SIG-M5 treated with dmso at 0.1 percent for 504 hours (cell line): ENCODE measurements around the gene VSTM4.

Source experiments
- DNase-seq: peaks from one replicate; lab custom pipeline; 2025; ENCODE audit not compliant: unreplicated experiment; lab: John Stamatoyannopoulos, UW

The VSTM4 gene, protein sequence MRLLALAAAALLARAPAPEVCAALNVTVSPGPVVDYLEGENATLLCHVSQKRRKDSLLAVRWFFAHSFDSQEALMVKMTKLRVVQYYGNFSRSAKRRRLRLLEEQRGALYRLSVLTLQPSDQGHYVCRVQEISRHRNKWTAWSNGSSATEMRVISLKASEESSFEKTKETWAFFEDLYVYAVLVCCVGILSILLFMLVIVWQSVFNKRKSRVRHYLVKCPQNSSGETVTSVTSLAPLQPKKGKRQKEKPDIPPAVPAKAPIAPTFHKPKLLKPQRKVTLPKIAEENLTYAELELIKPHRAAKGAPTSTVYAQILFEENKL

DNA sequence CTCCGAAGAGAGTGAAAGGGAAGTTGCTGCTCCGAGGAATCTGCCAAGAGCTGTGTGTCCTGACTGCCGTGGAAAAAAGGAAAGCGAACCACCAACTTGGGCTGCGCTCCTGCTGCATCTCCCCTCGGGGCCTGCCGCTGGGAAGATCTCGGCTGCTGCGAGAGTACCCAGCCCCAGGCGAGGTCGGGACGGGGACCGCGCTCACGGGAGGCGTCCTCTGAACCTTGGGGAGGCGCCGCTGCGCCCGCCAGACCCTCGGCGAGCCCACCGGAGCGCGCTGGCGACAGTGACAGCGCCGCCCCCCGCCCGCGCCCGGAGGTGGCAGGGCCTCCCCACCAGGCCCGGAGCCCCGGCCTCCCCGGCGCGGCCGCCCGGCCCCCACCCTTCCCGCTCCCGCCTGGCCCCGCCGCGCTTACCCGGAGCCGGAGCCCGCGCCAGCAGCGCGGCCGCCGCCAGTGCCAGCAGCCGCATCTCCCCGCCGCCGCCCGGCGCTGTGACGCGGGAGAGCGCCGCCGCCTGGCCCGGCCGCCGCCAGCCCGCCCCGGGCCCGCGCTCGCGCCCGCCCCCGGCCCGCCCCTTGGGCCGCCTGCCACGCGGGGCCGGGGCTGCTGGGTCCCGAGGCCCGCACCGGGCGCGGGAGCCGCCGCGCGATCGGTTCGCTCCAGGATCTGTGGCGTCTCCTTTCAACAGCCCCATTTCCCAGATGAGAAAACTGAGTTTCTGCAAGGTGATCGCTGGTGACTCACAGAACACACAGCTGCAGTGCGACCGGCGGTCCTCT is at the start of gene VSTM4:
VSTM4 (minus strand) TSS at position 508 of the 781 bp plus-strand sequence; CDS start at position 471, 37 bp downstream.
- no peak for DNase-seq

DNA sequence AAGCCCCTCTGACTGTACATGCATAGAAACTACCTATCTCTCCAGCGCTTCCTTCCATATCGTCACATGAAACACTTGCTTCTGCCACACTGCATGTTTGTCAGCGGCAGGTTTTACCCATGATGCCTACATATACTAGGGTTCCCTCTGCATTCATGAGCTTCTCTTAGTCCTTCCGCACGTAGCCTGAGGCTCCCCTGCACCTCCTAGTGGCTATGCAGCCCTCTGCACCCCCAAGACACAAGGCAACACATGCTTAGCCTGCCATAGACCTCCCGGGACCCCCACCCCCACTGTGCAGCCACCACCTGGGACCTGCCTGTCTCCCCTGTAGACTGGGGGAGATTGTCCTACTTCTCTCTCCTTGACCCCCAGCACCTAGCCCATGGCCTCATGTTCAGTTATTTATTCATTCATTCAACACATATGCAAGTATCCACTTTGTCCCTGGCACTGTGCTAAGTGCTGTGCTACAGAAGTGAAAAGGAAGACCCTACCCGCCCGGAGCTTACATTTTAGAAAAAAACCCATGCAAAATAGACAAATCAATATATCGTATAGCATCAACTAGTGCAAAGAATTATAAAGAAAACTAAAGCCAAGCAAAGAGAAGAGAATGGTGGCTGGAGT is 49.4 kb upstream of the VSTM4 start:
- DNase-seq = peak; percentile 73

DNA sequence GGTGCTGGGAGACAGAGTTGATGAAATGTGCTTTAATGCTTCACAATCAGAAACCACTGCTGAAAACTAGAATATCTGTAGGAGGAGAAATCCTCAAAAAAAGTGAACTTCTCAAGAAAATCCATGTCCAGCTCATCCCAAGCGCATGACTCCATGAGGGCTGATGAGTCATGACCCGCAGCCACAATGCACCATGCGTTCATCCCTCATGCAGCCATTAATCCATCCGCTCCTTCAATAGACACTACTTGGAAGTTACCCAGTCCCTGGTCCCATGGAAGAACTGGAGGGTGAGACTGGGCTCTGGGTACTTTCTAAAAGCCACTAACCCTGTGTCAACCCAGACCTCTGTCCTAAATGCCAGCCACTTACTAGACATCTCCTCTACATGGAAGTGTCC is 48.4 kb upstream of the VSTM4 start:
- no peak for DNase-seq

DNA sequence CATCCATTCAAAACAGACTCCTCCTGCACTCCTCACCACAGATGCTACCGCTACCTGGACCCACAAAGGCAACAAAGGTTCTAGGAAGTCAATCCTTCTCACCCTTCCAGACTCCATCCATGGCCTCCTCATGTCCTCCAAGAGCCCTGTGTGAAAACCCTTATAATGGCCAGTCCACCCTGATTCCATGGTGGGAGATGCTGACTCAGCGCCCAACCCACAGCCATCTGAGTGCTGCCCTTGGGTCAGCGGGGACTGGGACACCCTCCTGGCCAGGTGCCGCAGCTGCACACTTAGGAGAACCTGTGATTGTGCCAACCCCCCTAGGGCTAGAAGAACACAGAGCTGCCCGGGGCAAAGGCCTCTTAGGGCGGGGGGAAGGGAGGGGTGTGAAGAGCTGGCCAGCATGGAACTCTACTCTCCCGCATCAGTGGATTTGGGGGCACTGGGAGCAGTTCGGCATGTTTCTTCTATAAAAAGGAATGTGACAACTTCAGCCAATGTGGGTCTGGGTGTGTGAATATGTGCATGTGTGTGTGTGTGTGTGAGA is 47.5 kb upstream of the VSTM4 start:
- DNase-seq = no peak

DNA sequence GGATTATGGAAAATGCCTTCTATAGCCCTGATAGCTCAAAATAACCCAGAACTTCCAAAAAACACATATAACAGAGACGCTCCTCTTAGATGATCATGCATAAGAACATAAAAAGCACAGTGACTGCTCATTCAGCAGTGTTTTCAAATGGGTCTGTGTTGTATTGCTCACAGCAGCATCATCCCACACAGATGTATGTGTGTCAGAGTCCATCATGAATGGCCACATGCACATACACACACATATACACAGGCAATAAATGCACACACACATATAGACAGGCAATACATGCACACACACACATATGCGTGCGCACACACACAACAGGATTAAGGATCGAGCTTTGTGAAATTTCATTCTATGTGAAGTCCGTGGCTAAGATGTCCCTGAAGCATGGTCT is 46.7 kb upstream of the VSTM4 start:
- no peak for DNase-seq

DNA sequence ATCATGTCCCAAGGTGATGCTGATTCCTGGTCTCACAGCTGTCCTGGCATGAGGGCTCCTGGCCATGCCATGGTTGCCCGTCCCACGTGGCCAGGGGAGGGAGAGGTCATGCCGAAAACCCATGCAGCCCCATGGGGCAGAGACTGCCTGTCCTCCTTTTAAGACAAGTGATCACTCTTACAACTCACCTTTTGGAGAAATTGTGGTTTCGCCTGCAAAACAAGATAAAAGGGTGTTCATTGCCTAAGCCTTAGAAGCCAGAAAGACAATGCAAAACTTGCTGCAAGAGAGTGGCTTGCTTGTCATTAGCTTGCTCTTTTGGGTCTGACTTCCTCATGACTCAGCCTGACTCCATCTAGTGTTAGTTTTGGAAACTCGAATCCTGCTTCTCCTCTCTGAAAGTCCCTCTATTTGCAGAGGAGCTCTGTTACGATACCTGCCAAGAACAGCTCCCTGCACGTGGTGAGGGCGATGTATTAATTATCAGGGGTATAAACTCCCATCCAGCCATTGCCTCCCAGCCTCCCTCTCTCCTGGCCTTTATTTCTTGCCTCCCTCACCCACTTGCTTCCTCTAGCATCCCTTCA is 46.2 kb upstream of the VSTM4 start:
- DNase-seq = peak; percentile 61

DNA sequence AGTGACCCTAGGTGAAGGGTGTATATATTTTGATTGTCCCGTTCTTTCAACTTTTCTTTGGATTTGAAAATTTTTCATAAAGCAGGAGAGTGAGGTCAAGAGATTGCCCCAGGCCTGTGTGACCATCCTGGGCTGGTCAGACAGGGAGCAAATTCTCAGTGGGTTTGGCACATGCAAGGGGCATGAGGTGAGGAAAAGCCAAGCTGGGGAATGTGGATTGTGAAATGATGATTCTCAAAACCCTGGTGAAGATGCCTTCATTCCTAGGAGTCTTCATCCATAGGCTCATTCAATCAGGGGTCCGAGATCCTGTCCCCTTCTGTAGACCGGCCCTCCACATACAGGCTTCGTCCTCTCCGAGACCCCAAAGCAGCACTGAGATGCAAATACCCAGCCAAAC is 45.5 kb upstream of the VSTM4 start:
- no peak for DNase-seq

DNA sequence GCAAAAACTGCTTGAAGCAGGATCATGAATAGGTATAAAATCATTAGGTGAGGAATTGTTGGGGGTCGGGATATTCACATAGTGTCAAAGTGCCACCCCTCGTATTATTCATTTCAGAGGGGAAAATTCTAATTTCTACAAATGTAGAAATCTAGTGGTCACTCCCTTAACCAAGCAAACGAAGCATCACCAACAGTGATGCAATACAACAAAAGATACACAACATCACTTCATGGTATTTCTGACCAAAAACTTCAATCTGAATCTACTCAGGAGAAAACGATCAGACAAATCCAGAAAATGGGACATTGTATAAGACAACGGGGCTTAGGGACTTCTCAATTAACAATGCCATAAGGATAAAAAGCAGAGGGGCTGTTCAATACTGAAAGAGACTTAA is 44.8 kb upstream of the VSTM4 start:
- DNase-seq = no peak

DNA sequence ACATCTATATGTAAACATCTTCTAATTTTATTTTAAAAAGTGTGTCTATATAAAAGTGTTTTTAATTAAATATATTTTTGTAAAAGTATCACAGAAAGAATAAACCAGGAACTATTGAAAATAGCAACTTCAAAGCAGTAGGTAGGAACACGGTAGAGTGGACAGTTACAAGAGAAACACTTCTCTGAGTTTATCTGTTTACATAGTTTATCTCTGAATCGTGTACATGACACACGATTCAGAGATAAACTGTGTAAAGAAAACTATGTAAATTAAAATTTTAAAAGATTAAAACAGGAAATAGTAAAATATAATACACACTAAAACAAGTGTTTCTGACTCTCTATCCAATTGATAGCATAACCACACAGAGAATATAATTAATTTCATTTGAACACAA is 43.6 kb upstream of the VSTM4 start:
- DNase-seq = no peak

DNA sequence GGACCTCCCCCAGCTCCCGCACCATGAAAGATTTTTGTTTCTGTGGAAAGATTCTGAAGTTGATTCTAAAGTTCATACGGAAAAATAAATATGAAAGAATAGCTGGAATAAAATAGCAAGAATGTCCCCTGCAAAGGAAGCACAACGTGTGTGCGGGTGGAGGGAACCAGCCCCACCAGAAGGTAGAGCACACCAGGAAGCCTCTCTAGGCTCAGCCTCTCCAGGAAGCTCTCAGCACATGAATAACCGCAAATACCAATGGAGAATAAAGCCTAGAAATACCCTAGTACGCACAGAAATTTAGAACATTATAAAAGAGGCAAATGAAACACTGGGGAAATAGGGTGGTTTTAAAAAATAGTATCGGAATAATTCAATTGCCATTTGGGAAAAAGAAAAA is 43.1 kb upstream of the VSTM4 start:
- DNase-seq = no peak

DNA sequence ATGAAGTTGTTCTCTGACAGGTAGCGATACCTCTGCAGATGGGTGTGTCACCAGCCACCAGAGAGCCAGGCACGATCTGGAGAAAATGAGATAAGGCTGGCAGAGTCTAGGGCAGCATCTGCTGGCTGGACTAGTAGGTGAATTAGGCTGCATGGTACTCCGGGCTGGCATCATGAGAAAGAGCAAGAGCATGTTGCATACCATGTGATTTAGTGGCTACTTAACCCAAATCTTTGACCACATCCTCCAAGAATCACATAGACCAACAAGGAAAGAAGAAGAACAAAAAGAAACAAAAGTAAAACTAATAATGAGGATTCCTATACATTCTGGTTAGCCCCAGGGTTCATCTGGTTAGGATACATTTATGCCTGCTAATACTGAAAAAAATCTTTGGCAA is 41.9 kb upstream of the VSTM4 start:
- no peak for DNase-seq

DNA sequence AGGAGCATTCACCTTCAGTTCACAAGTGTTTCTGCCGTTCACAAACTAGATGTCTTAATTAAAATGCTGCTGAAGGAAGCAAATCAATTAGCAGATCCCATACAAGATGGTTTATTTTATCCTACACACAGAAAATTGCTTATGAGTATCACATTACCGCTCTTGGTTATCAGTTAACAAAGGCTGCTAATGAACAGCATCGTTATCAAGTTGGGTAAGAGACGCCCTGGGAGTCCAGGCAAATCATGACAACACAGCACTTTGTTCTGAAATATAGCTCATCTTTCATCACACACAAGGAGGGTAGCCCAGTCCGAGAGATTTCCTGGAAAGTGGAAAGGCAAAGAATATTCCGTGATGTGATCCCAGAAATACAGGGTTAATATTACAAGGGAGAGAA is 39.3 kb upstream of the VSTM4 start:
- no peak for DNase-seq

DNA sequence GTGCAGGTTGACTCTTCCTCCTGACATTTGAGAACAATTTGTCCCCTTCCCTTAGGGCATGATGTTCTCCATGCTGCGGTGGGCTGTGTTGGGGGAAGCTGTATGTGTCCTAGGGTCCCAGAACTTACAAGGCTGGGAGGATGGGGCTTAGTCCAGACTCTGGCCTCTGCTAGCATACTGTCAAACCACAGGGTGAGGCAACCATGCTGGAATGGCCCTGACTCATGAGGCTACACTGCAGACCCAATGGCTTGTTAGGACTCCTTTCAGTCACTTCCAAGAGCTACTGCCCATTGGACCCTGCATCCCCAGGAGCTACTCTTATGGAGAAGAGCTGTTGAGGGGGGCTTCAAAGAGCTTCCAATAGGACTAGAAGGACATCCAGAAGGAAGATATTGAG is 38.6 kb upstream of the VSTM4 start:
- DNase-seq = no peak

DNA sequence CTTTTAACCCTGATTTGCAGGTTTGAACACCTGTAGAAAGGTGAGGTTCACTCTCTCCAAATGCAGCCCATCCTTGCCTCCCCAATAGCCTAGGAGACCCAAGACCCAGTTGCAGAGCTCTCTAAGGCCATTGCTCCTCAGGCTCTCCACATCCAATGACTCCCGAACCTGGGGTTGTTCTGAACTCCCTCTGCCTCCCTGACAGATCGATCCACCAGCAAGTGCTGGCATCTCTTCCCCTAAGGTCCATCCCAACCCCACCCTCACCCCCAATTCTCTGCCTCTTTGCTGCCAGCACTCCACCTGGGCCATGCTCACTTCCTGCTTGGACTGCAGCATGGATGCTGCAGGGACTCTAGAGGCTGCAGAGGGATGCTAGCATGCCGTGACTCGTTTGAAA is 37.8 kb upstream of the VSTM4 start:
- DNase-seq = no peak

DNA sequence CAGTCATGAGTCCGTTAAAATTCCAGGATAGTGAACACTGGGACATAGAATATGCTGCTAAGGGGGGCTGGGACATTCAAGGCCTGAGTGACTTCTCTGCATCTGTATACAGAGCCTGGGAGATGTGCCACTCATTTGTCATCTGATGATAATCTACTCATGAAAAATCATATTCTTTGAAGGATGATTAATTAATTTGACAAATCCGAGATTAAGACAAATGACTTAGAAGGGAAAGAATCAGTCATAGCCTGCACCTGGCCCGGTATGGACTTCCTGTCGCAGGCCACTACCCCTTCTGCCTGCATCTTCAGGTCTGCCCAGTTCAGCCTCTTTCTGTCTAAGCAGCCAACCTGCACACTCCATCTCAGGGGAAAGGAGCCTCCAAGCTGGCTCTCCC is 37.3 kb upstream of the VSTM4 start:
- DNase-seq = no peak

DNA sequence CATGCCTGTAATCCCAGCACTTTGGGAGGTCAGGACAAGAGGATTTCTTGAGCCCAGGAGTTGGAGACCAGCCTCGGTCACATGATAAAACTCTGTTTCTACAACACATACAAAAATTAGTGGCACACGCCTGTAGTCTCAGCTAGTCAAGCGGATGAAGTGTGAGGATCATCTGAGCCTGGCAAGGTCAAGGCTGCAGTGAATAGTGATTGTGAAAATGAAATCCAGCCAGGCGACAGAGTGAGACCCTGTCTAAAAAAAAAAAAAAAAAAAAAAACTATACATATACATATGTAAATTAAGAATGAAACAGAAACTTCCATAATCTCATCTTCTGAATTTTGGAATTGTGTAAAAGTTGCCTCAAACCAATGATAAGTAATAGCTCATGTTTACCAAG is 36.7 kb upstream of the VSTM4 start:
- no peak for DNase-seq

DNA sequence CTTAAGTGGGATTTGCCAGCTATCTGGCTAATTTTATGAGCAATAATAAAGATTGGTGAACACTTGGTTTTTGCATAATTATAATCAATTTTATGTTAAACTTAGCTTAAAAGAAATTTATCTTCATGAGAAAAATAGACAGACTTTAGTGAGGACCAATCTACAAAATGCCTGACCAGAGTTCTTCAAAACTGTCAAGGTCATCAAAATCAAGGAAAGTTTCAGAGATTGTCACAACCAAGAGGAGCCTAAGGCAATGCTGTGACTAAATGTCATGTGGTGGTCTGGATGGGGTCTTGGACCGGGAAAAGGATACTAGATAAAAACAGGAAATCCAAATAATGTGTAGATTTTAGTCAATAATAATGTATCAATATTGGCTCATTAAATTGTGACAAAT is 36.2 kb upstream of the VSTM4 start:
- DNase-seq = no peak

DNA sequence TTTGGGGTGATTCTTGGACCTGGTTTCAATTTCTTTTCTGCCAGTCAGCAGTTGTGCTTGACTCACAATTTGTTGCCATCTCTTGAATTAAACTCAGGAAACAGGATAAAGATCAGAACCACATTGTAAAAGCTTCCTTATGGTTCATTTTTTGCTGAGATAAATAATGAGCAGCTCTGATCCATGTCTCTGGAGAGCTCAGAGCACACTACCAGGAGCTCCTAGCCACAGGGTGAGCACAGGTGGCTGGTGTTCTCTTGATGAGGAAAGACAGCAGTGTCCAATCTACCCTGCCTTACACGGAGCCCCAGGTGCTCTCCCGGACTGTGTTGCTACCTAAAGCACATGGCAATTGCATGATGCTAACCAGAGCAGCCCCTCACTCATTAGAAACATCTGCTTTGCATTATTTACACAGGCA is 35.7 kb upstream of the VSTM4 start:
- DNase-seq = no peak

DNA sequence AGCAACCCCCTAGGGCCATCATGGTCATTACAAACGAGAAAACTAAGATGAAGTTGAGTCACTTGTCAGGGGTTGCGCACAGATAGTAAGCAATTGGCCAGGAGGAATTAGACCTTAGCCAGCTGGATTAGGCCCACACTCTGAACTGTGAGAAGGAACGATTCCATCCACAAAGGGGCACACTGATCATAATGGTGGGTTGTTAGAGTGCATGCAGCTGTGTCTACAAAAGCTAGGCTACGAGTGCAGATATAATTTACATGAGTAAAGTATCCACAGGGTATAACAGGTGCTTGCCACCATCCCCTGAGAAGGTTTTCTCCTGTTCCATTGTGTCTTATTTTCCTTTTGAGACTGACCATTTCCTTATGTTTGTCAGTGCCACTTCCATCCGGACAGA is 35.1 kb upstream of the VSTM4 start:
- DNase-seq = no peak

DNA sequence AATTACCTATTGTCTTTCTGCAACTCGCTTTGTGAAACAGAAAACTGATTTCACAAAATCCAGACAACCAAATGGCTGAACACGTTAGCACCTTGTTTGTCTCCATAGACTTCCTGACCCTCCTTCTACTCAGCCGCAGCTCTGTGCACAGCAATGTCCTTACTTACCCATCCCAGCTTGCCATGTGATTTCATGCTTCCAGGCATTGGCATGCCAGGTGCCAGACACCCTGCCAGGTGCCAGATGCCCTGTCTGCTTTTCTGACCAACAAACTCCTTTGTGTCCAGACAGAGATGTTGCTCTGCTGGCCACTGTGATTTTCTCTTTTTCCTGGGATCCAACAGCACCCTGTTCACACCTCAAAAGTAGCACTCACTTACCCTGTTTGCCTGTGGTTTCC is 34.6 kb upstream of the VSTM4 start:
- DNase-seq = no peak

DNA sequence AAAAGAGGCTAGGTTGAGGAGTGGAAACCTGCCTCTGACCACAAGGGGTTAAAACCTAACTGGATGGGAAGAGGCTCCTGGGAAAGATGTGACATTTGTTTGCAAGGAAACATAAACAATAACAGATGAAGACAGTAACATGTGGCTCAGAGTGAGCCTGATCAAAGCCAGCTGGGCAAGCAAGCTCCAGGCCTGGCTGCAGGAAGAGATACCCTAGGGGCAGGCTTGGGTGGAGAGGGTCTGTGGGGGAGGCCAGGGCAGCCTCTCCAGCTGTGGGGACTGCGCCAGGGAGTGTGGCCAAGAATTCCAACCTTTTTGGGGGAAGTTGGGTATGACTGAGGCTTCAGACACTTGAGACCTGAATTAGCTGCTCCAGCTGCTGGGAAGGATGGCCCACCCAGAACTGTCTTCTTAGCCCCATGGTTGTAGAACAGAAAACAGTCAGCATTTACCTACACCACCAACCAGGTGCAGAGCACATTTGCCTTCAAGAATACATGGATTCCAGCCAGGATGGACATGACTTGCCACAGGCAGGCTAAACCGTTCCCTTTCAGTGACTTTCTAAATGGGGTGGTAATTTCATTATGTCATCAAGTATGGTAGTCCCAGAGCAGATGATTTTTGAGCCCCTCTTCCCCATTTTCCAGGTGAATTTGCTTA is 28.9 kb upstream of the VSTM4 start:
- DNase-seq = no peak
